Natural killer cell (primary cell): ENCODE data around the gene ADAMTS17. TPM values are rescaled to one million over a fixed set of nuclear protein-coding genes. Genes with fewer than 3 reads are reported as not detected.

ENCODE experiments used
- ATAC-seq, 3 donors: fragments of 150-1000 bp in 2 of 3; fragments of 200-7000 bp in 1 of 3; cut with Tn5 transposase; 1 replicate in 1 of 3; 2 replicates in 2 of 3; pipeline ENCODE4 v1.10.0; 2021; ENCODE audit warnings: mild to moderate bottlenecking in 2 of 3, moderate library complexity in 2 of 3
- DNase-seq, 2 donors: peaks; one replicate each; pipeline versions ENCODE4 v3.0.0 to v3.0.0-alpha.2; 2013 to 2021; ENCODE audit warnings: mixed read lengths in 1 of 2
- H3K27ac ChIP-seq: one replicate; pipeline ENCODE4 v1.5.1; 2013; ENCODE audit warnings: mild to moderate bottlenecking, low read length
- H3K27me3 ChIP-seq: one replicate; pipeline ENCODE4 v1.6.1; 2013; ENCODE audit warnings: low read length; ENCODE audit not compliant: control insufficient read depth, insufficient read depth
- H3K36me3 ChIP-seq: one replicate; pipeline ENCODE4 v1.6.1; 2013; ENCODE audit warnings: low read length; ENCODE audit not compliant: control insufficient read depth, insufficient read depth
- H3K4me1 ChIP-seq: one replicate; pipeline ENCODE4 v1.6.1; 2013; ENCODE audit warnings: low read length; ENCODE audit not compliant: control insufficient read depth, insufficient read depth
- H3K4me3 ChIP-seq: one replicate; pipeline ENCODE4 v1.5.1; 2013; ENCODE audit warnings: low read length
- H3K9me3 ChIP-seq: one replicate; pipeline ENCODE4 v1.6.1; 2013; ENCODE audit warnings: low read length; ENCODE audit not compliant: control insufficient read depth, insufficient read depth
- H3K27ac Mint-ChIP-seq, 2 donors: one replicate each; pipeline ENCODE4 v1.8.0; 2022; ENCODE audit warnings: mild to moderate bottlenecking in 2 of 2, mixed read lengths in 2 of 2, moderate library complexity in 1 of 2
- H3K27me3 Mint-ChIP-seq, 2 donors: one replicate each; pipeline ENCODE4 v1.8.0; 2022; ENCODE audit warnings: low read depth in 2 of 2, mixed read lengths in 2 of 2
- H3K36me3 Mint-ChIP-seq: one replicate; pipeline ENCODE4 v1.8.0; 2022; ENCODE audit warnings: mixed read lengths
- H3K4me1 Mint-ChIP-seq, 2 donors: one replicate each; pipeline ENCODE4 v1.8.0; 2022; ENCODE audit warnings: mixed read lengths in 2 of 2
- H3K4me3 Mint-ChIP-seq: one replicate; pipeline ENCODE4 v1.8.0; 2022; ENCODE audit warnings: mild to moderate bottlenecking, moderate library complexity, mixed read lengths
- H3K9me3 Mint-ChIP-seq, 2 donors: one replicate each; pipeline ENCODE4 v1.8.0; 2022; ENCODE audit warnings: mixed read lengths in 2 of 2
- CTCF ChIP-seq: fragments of 200-600 bp; IDR thresholded peaks from one replicate; pipeline ENCODE4 v1.8.0; 2022; ENCODE audit warnings: antibody characterized with exemption
- WGBS: methylation state at CpG from one replicate; pipeline ENCODE4 v1.1.7; 2013; ENCODE audit warnings: missing lambda C conversion rate; ENCODE audit not compliant: insufficient coverage; 5-methylcytosine and 5-hydroxymethylcytosine counted together
- intact Hi-C: fragments of 100-400 bp; cut with micrococcal nuclease; formaldehyde crosslinking; loops from one replicate; pipeline ENCODE4 v1.14.2; 2022
- total RNA-seq, 4 donors: library from RNA; stranded (reverse); fragments of 120-200 nt in 1 of 4; gene quantifications; one replicate each; pipeline versions ENCODE4 v1.2.3 to v1.2.4, GENCODE V29; 2013 to 2022

The ADAMTS17 gene
- total RNA-seq, 3 donors from 2014 or later (not counting 1 experiment from before 2014, with no cell fraction given): 4.8 to 9.5 (median 5.3) TPM

DNA sequence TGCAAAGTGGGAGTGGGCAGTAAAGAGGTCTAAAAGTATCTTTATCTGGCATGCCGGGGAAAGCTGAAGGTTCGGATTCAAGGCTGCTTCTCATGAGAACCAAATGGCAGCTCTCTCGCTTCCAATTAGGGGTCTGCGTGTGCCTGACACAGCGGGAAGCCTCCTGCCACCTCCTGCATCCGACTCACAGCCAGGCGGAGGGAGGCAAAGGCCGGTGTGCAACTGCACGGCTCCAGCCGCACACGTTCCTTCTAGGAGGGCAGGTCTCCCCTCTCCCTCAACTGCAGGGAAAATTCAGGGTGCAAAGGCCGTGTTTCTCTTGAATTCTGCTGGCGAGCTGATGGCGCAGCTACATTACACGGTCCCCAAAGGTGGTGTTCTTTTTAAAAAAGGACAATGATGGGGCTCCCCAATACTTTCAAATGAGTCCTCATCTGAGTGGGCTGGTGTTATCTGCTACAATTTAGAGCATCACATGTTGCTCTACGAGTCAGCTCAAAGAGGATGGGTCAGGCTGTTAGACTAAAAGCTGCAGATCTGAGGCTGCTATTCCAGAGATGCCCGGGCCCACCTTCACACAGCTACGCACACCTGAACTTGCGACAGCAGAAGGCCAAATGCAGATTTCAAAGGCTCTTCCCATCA lies 226.6 kb downstream of the ADAMTS17 start:
- no peak overlapping the region for H3K4me3 ChIP-seq
- no peak overlapping the region for H3K27ac ChIP-seq
- peaks cover 4 to 12% of the 10 kb centered on the region in 2 donors for H3K27me3 Mint-ChIP-seq
- intact Hi-C loops: no loop called here
- peaks cover 13% of the 10 kb centered on the region for H3K4me1 ChIP-seq
- 82% methylated on average over 19 of the region's 19 CpGs for WGBS
- no peak overlapping the region for H3K4me3 Mint-ChIP-seq
- no peak overlapping the region for H3K27ac Mint-ChIP-seq
- TF ChIP-seq CTCF: no peak
- DNase-seq (no peak), ATAC-seq (no peak)
- H3K9me3 Mint-ChIP-seq: peaks cover 0 to 3% of the 10 kb centered on the region in 2 donors
- peaks cover 3% of the 10 kb centered on the region for H3K9me3 ChIP-seq
- no peaks in the 10 kb centered on the region for H3K36me3 ChIP-seq
- no peaks in the 10 kb centered on the region for H3K27me3 ChIP-seq
- H3K4me1 Mint-ChIP-seq: peaks cover 14 to 17% of the 10 kb centered on the region in 2 donors
- H3K36me3 Mint-ChIP-seq: no peaks in the 10 kb centered on the region

DNA sequence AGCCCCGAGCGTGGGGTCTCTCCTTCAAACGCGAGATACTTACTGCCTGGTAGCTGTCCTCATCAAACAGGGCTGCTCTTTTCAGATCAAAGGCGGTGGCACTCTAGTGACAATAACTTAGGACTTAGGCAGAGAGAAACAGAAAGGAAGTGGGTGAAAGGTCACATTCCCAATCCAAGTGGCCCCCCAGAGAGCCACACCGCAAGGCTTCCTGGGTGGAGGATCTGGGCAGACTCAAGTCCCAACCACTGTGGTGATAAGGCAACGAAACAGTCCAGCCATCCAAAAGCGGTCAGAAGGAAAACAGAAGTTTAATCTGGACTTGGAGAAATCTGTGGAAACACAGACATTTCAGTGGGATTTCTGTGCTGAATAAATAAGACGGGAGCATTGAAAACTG lies 227.2 kb downstream of the ADAMTS17 start:
- ATAC-seq (no peak), DNase-seq (no peak)
- H3K27ac ChIP-seq: no peak overlapping the region
- Mint-ChIP-seq H3K27me3 (peaks cover 4 to 12% of the 10 kb centered on the region in 2 donors), H3K4me3 (no peak overlapping the region), H3K4me1 (peaks cover 14 to 17% of the 10 kb centered on the region in 2 donors), H3K9me3 (peaks cover 0 to under 1% of the 10 kb centered on the region in 2 donors), H3K27ac (no peak overlapping the region), H3K36me3 (no peaks in the 10 kb centered on the region)
- intact Hi-C loops: no loop called here
- WGBS: 34% methylated on average over 9 of the region's 9 CpGs
- no peak for TF ChIP-seq CTCF
- H3K36me3 ChIP-seq: no peaks in the 10 kb centered on the region
- no peaks in the 10 kb centered on the region for H3K9me3 ChIP-seq
- no peaks in the 10 kb centered on the region for H3K27me3 ChIP-seq
- peaks cover 13% of the 10 kb centered on the region for H3K4me1 ChIP-seq
- H3K4me3 ChIP-seq: no peak overlapping the region

DNA sequence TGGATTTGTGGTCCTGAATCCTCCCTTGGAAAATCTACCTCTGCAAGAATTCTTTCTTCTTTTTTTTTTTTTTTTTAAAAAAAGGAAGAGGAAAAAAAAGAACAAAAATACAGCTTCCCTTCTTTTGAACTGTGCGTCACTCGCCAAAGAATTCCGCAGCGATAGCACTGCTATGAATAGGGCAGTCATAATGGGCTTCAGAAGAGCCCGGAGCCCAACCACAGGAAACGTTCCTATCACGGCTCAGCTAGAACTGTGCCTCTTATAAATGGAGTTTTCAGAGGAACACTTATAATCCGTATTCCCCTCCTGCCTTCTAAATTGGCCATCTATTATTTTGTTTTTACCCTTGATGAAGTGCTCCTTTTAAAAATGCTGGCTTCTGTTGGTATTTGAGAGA lies 227.7 kb downstream of the ADAMTS17 start:
- Histone ChIP-seq H3K9me3 (no peaks in the 10 kb centered on the region), H3K4me1 (peaks cover 13% of the 10 kb centered on the region), H3K27me3 (no peaks in the 10 kb centered on the region), H3K27ac (no peak overlapping the region), H3K4me3 (no peak overlapping the region), H3K36me3 (no peaks in the 10 kb centered on the region)
- ATAC-seq (no peak), DNase-seq (no peak)
- Mint-ChIP-seq H3K4me3 (no peak overlapping the region), H3K27ac (no peak overlapping the region), H3K27me3 (peaks cover 4 to 12% of the 10 kb centered on the region in 2 donors), H3K36me3 (no peaks in the 10 kb centered on the region), H3K9me3 (no peaks in the 10 kb centered on the region), H3K4me1 (peaks cover 14 to 17% of the 10 kb centered on the region in 2 donors)
- 12% methylated on average over 7 of the region's 8 CpGs for WGBS
- TF ChIP-seq CTCF: no peak
- intact Hi-C loops: no loop called here
